Smooth muscle cell (in vitro differentiated cells): Measurements from ENCODE around the gene MYCL. TPM values are rescaled to one million over a fixed set of nuclear protein-coding genes. Genes with fewer than 3 reads are reported as not detected.
A peak's percentile ranks its signal among the peaks of the same experiment; 100 is the strongest.

Source experiments
- DNase-seq: peaks from one replicate; lab custom pipeline; 2025; ENCODE audit not compliant: unreplicated experiment; lab: John Stamatoyannopoulos, UW
- H2AFZ ChIP-seq: fragments of 200-600 bp; sonication (generic); 2 replicates; pipeline ENCODE4 v1.6.0; 2016; ENCODE audit warnings: antibody characterized with exemption, low read depth, mild to moderate bottlenecking
- H3F3A ChIP-seq: fragments of 200-600 bp; sonication (generic); 2 replicates; pipeline ENCODE4 v1.6.0; 2017; ENCODE audit warnings: antibody characterized with exemption, low read depth
- H3K27ac ChIP-seq: fragments of 200-600 bp; sonication (generic); 2 replicates; pipeline ENCODE4 v1.5.1; 2016; ENCODE audit warnings: low read depth, mild to moderate bottlenecking
- H3K27me3 ChIP-seq: fragments of 200-600 bp; sonication (generic); 2 replicates; pipeline ENCODE4 v1.6.1; 2016; ENCODE audit warnings: low read depth, mild to moderate bottlenecking
- H3K36me3 ChIP-seq: fragments of 200-600 bp; sonication (generic); 2 replicates; pipeline ENCODE4 v1.5.1; 2016; ENCODE audit warnings: low read depth
- H3K4me1 ChIP-seq: fragments of 200-600 bp; sonication (generic); 2 replicates; pipeline ENCODE4 v1.5.1; 2016; ENCODE audit warnings: low read depth
- H3K4me2 ChIP-seq: fragments of 200-600 bp; sonication (generic); 2 replicates; pipeline ENCODE4 v1.6.0; 2016; ENCODE audit warnings: mild to moderate bottlenecking
- H3K4me3 ChIP-seq: fragments of 200-600 bp; sonication (generic); 2 replicates; pipeline ENCODE4 v1.5.1; 2016; ENCODE audit warnings: mild to moderate bottlenecking
- H3K79me2 ChIP-seq: fragments of 200-600 bp; sonication (generic); 2 replicates; pipeline ENCODE4 v1.6.0; 2016; ENCODE audit warnings: low read depth, mild to moderate bottlenecking
- H3K9ac ChIP-seq: fragments of 200-600 bp; sonication (generic); 2 replicates; pipeline ENCODE4 v1.6.0; 2016; ENCODE audit warnings: low read depth
- H3K9me3 ChIP-seq: fragments of 200-600 bp; sonication (generic); replicated peaks from 2 replicates; pipeline ENCODE4 v1.5.1; 2016; ENCODE audit warnings: low read depth
- H4K20me1 ChIP-seq: fragments of 200-600 bp; sonication (generic); 2 replicates; pipeline ENCODE4 v1.6.0; 2016; ENCODE audit warnings: low read depth
- CTCF ChIP-seq: fragments of 200-600 bp; sonication (generic); IDR thresholded peaks from 2 replicates; pipeline ENCODE4 v1.5.1; 2017; ENCODE audit warnings: borderline replicate concordance, mild to moderate bottlenecking, antibody characterized with exemption; ENCODE audit not compliant: insufficient read depth, poor library complexity, severe bottlenecking
- WGBS: methylation state at CpG from one replicate; pipeline ENCODE4 v1.1.7; 2016; ENCODE audit warnings: low lambda C conversion rate; 5-methylcytosine and 5-hydroxymethylcytosine counted together
- polyA plus RNA-seq: library from polyadenylated mRNA; unstranded; fragments of >200 nt; fragmentation: Nextera tagmentation; extraction: Ambion mirVana; gene quantifications from 2 replicates; pipeline ENCODE4 v1.2.1, GENCODE V29; 2016
- total RNA-seq: library from RNA; depleted of rRNA; stranded (reverse); fragments of >200 nt; gene quantifications from 2 replicates; pipeline ENCODE4 v1.2.3, GENCODE V29; 2014

MYCL gene
- total and polyA plus RNA-seq, 2 experiments from 2014 or later: 0.98 to 4.5 TPM

DNA sequence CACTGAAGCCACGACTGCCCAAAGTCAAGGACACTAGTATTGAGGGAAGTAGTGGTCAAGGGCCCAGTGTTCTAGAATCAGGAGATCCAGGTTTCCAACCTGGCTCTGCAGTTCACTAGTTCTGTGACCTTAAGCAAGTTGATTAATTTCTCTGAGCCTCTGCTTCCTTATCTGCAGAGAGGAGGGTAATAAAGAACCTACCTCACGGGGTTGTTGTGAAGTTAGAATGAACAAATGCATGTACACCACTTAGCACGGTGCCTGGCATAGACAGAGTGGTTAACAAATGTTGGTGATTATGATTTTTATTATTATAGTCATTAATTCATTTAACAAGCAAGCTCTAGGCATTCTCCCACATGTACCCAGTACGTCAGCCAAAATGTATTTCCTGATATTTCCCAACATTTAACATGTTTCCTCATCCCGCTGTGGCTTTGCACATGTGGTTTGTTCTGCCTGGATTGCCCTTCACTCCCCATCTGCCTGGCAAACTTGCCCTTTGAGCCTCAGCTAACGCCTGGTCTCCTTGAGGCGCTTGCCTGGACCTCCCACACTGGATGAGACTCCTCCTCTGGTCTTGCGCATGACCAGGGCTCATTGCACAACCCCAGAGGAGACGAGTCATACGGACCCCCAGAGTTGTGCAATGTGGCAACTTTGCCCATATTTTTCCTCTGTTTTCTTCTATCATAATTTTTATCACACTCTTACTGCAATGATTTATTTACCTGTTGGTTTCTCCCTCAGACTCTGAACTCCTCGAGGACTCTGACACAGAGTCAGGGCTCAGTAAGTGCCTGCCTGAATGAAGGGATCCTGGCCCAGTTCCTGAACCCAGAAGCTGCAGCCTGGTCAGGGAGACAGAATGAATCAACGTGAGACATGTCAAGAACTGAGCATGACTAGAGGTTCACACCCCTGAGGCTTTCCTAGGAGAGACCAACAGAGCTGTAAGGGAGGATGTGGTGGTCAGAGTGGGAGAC lies 32.5 kb upstream of the MYCL start:
- peak overlapping the region; percentile 89 for H3K27ac ChIP-seq
- no peaks in the 10 kb centered on the region for H3F3A ChIP-seq
- no peaks in the 10 kb centered on the region for H4K20me1 ChIP-seq
- DNase-seq: peak; percentile 42
- H3K4me1 ChIP-seq: no peaks in the 10 kb centered on the region
- peak overlapping the region; percentile 37 for H2AFZ ChIP-seq
- no peaks in the 10 kb centered on the region for H3K9me3 ChIP-seq
- no peak overlapping the region for H3K9ac ChIP-seq
- no peak overlapping the region for H3K4me3 ChIP-seq
- WGBS: 44% methylated on average over 12 of the region's 12 CpGs
- H3K36me3 ChIP-seq: no peaks in the 10 kb centered on the region
- H3K4me2 ChIP-seq: peak overlapping the region; percentile 57
- TF ChIP-seq CTCF: no peak
- H3K27me3 ChIP-seq: no peaks in the 10 kb centered on the region
- no peaks in the 10 kb centered on the region for H3K79me2 ChIP-seq

DNA sequence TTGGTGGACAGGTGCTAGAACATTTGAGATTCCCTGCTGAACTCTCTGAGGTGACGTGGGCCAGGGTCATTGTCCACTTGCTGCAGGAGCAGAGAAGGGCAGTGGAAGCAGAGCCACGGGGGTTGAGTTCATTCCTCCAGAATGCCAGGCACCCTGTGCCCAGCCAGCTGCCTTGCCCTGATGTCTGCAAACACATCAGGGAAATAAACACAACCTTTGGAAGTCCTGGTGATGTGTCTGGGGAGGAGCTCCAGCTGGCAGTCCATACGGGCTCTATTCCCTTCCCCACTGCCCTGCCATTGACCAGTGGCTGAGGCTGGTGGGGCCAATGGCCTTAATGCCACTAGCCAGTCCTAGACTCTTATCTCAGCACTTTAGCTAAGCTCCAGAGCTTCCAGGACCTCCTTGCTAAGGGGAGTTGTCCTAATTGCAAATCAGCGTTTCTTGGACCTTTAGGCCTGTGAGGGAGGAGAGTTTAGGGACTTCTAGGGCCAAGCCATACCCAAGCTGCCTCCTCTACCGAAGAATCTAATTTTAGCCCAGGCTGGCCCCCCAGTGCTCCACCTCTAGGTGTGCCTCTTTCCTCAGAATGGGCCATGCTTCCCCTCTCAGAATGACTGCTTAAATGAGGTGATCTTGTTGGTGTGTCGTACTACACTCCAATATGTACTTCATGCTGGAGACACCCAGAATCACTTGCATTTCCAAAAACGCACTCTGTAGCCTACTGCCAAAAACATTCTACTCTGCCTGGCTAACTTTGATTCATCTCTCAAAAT lies 27.3 kb upstream of the MYCL start:
- Histone ChIP-seq H2AFZ (no peak overlapping the region), H3F3A (no peaks in the 10 kb centered on the region), H3K27me3 (peaks cover 5% of the 10 kb centered on the region), H4K20me1 (no peaks in the 10 kb centered on the region), H3K4me1 (no peaks in the 10 kb centered on the region), H3K27ac (no peak overlapping the region), H3K9me3 (no peaks in the 10 kb centered on the region), H3K79me2 (no peaks in the 10 kb centered on the region), H3K4me2 (no peak overlapping the region), H3K36me3 (no peaks in the 10 kb centered on the region), H3K9ac (no peak overlapping the region), H3K4me3 (no peak overlapping the region)
- TF ChIP-seq CTCF: no peak
- WGBS: 82% methylated on average over 7 of the region's 7 CpGs
- DNase-seq: no peak

- no peak overlapping the region for H2AFZ ChIP-seq
Measured at GRCh38 chr1:39927538-39927937, 25.8 kb upstream of the MYCL start.

More at GRCh38 chr1:39927538-39927937, 25.8 kb upstream of the MYCL start:
- Histone ChIP-seq H3K27ac (no peak overlapping the region), H3F3A (no peaks in the 10 kb centered on the region), H3K79me2 (no peaks in the 10 kb centered on the region), H3K4me3 (no peak overlapping the region), H3K9ac (no peak overlapping the region), H3K4me2 (no peak overlapping the region), H3K9me3 (no peaks in the 10 kb centered on the region), H3K4me1 (peaks cover 1% of the 10 kb centered on the region), H4K20me1 (no peaks in the 10 kb centered on the region), H3K27me3 (peaks cover 12% of the 10 kb centered on the region), H3K36me3 (no peaks in the 10 kb centered on the region)
- no peak for TF ChIP-seq CTCF
- DNase-seq: no peak
- WGBS: 96% methylated on average over 3 of the region's 3 CpGs
